Loucy (cell line): ENCODE results near the gene TTC21A.

Source experiments
- H2AFZ ChIP-seq: fragments of 200-600 bp; sonication (generic); 2 replicates; pipeline ENCODE4 v1.6.0; 2016; ENCODE audit warnings: antibody characterized with exemption, mild to moderate bottlenecking, low read length, moderate library complexity
- H3F3A ChIP-seq: fragments of 200-600 bp; 2 replicates; pipeline ENCODE4 v1.6.0; 2016; ENCODE audit warnings: antibody characterized with exemption, low read depth, mild to moderate bottlenecking
- H3K27me3 ChIP-seq: fragments of 200-600 bp; sonication (generic); 2 replicates; pipeline ENCODE4 v1.6.1; 2014; ENCODE audit warnings: low read length, mild to moderate bottlenecking; ENCODE audit not compliant: insufficient read depth, poor library complexity, severe bottlenecking
- H3K36me3 ChIP-seq: fragments of 200-600 bp; sonication (generic); 2 replicates; pipeline ENCODE4 v1.6.1; 2016; ENCODE audit warnings: low read length; ENCODE audit not compliant: insufficient read depth
- H3K4me1 ChIP-seq: fragments of 200-600 bp; sonication (generic); 2 replicates; pipeline ENCODE4 v1.5.1; 2014; ENCODE audit warnings: low read length, mild to moderate bottlenecking; ENCODE audit not compliant: insufficient read depth, poor library complexity, severe bottlenecking
- H3K4me2 ChIP-seq: fragments of 200-600 bp; sonication (generic); 2 replicates; pipeline ENCODE4 v1.6.0; 2014; ENCODE audit warnings: antibody characterized with exemption, low read length, low read depth, mild to moderate bottlenecking; ENCODE audit not compliant: poor library complexity, severe bottlenecking
- H3K4me3 ChIP-seq: fragments of 200-600 bp; sonication (generic); 2 replicates; pipeline ENCODE4 v1.5.1; 2014; ENCODE audit warnings: low read length, mild to moderate bottlenecking, mixed read lengths; ENCODE audit not compliant: poor library complexity, severe bottlenecking
- H3K79me2 ChIP-seq: fragments of 200-600 bp; sonication (generic); 2 replicates; pipeline ENCODE4 v1.6.1; 2014; ENCODE audit warnings: low read length; ENCODE audit not compliant: insufficient read depth
- H3K9ac ChIP-seq: fragments of 200-600 bp; sonication (generic); 2 replicates; pipeline ENCODE4 v1.6.0; 2014; ENCODE audit warnings: mild to moderate bottlenecking, low read depth, low read length, moderate library complexity; ENCODE audit not compliant: poor library complexity, severe bottlenecking
- H3K9me2 ChIP-seq: fragments of 200-600 bp; sonication (generic); replicated peaks from 2 replicates; pipeline ENCODE4 v1.6.1; 2016; ENCODE audit warnings: low read depth, low read length, mixed read lengths
- H3K9me3 ChIP-seq: fragments of 200-600 bp; sonication (generic); 2 replicates; pipeline ENCODE4 v1.6.1; 2014; ENCODE audit warnings: mild to moderate bottlenecking, antibody characterized with exemption, low read length, low read depth; ENCODE audit not compliant: insufficient read depth
- H4K20me1 ChIP-seq: fragments of 200-600 bp; sonication (generic); 2 replicates; pipeline ENCODE4 v1.6.0; 2014; ENCODE audit warnings: antibody characterized with exemption, low read length, mild to moderate bottlenecking; ENCODE audit not compliant: insufficient read depth, poor library complexity, severe bottlenecking
- EZH2phosphoT487 ChIP-seq: fragments of 200-600 bp; IDR thresholded peaks from 2 replicates; pipeline ENCODE4 v1.6.1; 2018; ENCODE audit warnings: antibody characterized with exemption, mild to moderate bottlenecking, moderate library complexity, borderline replicate concordance
- TF ChIP-seq, protein P1 (sequence below): fragments of 200-600 bp; sonication (generic); conservative IDR thresholded peaks from 2 replicates; pipeline ENCODE4 v1.5.1; 2014; ENCODE audit warnings: mild to moderate bottlenecking, antibody characterized with exemption, low read length

TTC21A gene

DNA sequence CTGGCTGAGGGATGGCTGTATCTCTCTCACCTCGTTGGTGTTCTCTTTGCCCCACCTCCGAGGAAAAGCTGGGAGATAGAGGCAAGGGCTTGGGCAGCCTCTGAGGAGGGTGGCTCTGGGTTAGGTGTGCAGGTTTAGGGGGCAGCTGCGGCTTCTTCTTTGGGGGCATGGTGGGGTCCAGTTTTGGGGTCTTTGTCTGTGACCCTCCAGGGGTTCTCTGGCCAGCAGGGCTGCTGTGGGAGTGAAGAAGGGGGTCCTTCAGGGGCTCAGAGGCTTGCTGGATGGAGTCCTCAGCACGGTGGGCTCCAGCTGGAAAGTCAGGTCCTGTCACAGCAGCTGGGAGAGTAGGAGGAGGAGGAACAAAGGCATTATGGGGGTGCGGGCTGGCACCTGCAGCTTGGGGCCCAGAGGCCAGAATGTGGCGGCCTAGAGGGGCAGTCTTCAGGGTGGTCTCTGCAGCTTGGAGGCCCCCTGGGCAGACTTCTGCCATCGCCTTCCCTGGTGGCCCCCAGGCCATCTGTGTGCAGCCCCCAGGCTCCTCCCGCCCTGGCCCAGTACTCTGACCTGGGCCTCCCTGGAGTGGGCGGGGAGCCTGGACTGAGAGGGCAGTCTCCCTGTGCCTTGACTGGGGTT lies 78.0 kb downstream of the TTC21A start:
- H3K4me1 ChIP-seq, result peaks cover 4% of the 10 kb centered on the region
- H3K79me2 ChIP-seq, result no peaks in the 10 kb centered on the region
- no peaks in the 10 kb centered on the region for H4K20me1 ChIP-seq
- no peak overlapping the region for H3K4me2 ChIP-seq
- no peaks in the 10 kb centered on the region for H3K9me3 ChIP-seq
- H2AFZ ChIP-seq, result no peak overlapping the region
- no peaks in the 10 kb centered on the region for H3K36me3 ChIP-seq
- 0 out of 2 replicates have a peak, but pooled peaks cover 4% of the 10 kb centered on the region for H3F3A ChIP-seq
- H3K9ac ChIP-seq, result no peak overlapping the region
- H3K9me2 ChIP-seq, result no peaks in the 10 kb centered on the region
- TF ChIP-seq, protein P1, sequence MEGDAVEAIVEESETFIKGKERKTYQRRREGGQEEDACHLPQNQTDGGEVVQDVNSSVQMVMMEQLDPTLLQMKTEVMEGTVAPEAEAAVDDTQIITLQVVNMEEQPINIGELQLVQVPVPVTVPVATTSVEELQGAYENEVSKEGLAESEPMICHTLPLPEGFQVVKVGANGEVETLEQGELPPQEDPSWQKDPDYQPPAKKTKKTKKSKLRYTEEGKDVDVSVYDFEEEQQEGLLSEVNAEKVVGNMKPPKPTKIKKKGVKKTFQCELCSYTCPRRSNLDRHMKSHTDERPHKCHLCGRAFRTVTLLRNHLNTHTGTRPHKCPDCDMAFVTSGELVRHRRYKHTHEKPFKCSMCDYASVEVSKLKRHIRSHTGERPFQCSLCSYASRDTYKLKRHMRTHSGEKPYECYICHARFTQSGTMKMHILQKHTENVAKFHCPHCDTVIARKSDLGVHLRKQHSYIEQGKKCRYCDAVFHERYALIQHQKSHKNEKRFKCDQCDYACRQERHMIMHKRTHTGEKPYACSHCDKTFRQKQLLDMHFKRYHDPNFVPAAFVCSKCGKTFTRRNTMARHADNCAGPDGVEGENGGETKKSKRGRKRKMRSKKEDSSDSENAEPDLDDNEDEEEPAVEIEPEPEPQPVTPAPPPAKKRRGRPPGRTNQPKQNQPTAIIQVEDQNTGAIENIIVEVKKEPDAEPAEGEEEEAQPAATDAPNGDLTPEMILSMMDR, result no peak
- TF ChIP-seq EZH2phosphoT487, result no peak
- no peaks in the 10 kb centered on the region for H3K27me3 ChIP-seq
- H3K4me3 ChIP-seq, result no peak overlapping the region

DNA sequence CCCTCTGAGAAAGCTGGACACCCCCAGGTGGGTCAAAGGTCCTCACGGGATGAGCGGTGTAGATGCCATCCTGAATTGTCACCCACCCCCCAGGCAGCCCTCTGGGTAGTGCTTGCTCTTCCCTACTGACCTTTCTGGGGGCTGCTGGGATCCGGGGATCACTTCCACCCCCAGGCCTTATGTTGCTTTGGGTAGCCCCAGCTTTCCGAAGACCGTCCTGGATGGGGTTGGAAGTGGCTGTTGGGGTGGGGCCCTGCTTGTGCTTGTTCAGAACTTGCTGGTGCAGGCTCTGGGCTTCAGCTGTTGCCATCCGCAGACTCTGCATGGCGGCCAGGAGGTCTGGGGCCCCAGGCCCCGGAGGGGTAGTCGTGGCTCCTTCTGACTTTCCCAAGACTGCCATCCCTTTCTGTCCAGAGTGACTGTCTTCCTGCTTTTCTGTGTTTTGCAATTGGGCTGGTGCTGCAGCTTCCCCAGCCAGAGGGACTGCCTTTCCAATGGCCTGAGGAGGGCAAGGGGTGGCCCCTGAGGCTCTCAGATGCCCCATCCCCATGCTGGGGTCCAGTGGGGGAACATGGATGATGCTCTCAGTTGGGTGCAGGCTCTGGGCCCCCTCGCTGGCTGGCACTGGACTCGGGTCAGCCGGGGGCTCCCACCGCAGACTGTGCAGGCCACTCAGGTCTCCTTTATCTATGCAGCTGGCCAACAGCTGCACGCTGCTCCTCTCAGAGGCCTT lies 78.6 kb downstream of the TTC21A start:
- H3K4me1 ChIP-seq, result peaks cover under 1% of the 10 kb centered on the region
- H3K36me3 ChIP-seq, result no peaks in the 10 kb centered on the region
- H3K9ac ChIP-seq, result no peak overlapping the region
- H3K4me3 ChIP-seq, result no peak overlapping the region
- TF ChIP-seq EZH2phosphoT487, result no peak
- TF ChIP-seq, protein P1, result no peak
- 0 out of 2 replicates have a peak, but pooled peaks cover 4% of the 10 kb centered on the region for H3F3A ChIP-seq
- no peaks in the 10 kb centered on the region for H3K27me3 ChIP-seq
- H3K79me2 ChIP-seq, result no peaks in the 10 kb centered on the region
- H3K9me3 ChIP-seq, result no peaks in the 10 kb centered on the region
- no peaks in the 10 kb centered on the region for H4K20me1 ChIP-seq
- no peaks in the 10 kb centered on the region for H3K9me2 ChIP-seq
- H2AFZ ChIP-seq, result no peak overlapping the region
- no peak overlapping the region for H3K4me2 ChIP-seq

DNA sequence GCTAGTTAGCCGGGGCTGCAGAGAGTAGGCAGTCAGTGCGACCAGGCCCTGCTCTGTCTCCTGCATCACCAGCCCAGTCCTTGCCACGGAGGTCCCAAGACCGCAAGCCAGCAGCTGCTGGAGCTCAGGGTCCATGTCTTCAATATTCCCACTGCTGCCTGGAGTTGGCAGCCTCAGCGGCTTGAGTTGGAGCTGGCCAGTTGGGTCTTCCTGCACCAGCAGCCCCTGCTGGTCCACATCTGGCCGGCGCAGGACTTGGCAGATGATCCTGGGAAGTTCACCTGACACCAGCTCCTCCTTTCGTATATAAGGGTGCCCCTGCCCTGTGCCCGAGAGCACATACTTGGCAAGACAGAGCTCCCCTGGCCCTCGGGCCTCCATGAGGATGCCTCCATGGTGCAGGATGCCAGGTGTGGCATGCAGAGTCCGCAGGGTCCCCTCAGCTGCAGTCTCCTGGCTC lies 79.2 kb downstream of the TTC21A start:
- Histone ChIP-seq H4K20me1 (no peaks in the 10 kb centered on the region), H3K9me3 (no peaks in the 10 kb centered on the region), H3K36me3 (no peaks in the 10 kb centered on the region), H3K9ac (no peak overlapping the region), H3K4me3 (no peak overlapping the region), H3K9me2 (no peaks in the 10 kb centered on the region), H2AFZ (no peak overlapping the region), H3K79me2 (no peaks in the 10 kb centered on the region), H3K4me2 (no peak overlapping the region), H3K27me3 (no peaks in the 10 kb centered on the region), H3F3A (0 out of 2 replicates have a peak, but pooled peaks cover 4% of the 10 kb centered on the region), H3K4me1 (no peaks in the 10 kb centered on the region)
- TF ChIP-seq, protein P1, result no peak
- TF ChIP-seq EZH2phosphoT487, result no peak
